PFSK-1 (cell line): Measurements from ENCODE around the gene EBP.

ENCODE experiments used
- POLR2AphosphoS5 ChIP-seq: IDR thresholded peaks from 2 replicates; pipeline ENCODE4 v1.6.1; 2012; ENCODE audit warnings: low read depth, mild to moderate bottlenecking, control low read depth, low read length, moderate library complexity
- REST ChIP-seq, 2 experiments: IDR thresholded peaks; 2 replicates each; pipeline versions ENCODE4 v1.6.1 to v1.8.0; 2011 to 2012; ENCODE audit warnings: low read depth in 2 of 2, low read length in 2 of 2, control low read depth in 1 of 2, inconsistent platforms in 1 of 2, mild to moderate bottlenecking in 1 of 2, moderate library complexity in 1 of 2; ENCODE audit not compliant: insufficient read depth in 1 of 2
- SIN3A ChIP-seq: IDR thresholded peaks from 2 replicates; pipeline ENCODE4 v1.6.1; 2012; ENCODE audit warnings: mild to moderate bottlenecking, low read length, moderate library complexity, borderline replicate concordance; ENCODE audit not compliant: insufficient read depth
- TAF1 ChIP-seq: IDR thresholded peaks from 2 replicates; pipeline ENCODE4 v1.6.1; 2012; ENCODE audit warnings: low read length, control low read depth, borderline replicate concordance; ENCODE audit not compliant: insufficient read depth

GRCh38 chrX:48573690-48574269, 52.2 kb downstream of the EBP start:
- TF ChIP-seq POLR2AphosphoS5 (0 out of 2 replicates have a peak, but pooled peaks have one; percentile 13), TAF1 (no peak), SIN3A (no peak), REST (IDR thresholded peaks at IDR 0.05; ENCODE audit: insufficient read depth in 1 of 2, low read depth in 2 of 2, low read length in 2 of 2) (no peak)
